HG02870 (cell line): ENCODE results near the gene PRXL2B.
"Not testable (repeated sequence)": the region's sequence is repeated elsewhere in the genome, so short reads cannot be mapped to it uniquely, and the experiment has no call there.

Experiments
- ATAC-seq: cut with Tn5 transposase; IDR thresholded peaks from one replicate; pipeline ENCODE4 v1.9.1; 2021; ENCODE audit warnings: mild to moderate bottlenecking, moderate library complexity; ENCODE audit not compliant: unreplicated experiment

Gene PRXL2B

DNA sequence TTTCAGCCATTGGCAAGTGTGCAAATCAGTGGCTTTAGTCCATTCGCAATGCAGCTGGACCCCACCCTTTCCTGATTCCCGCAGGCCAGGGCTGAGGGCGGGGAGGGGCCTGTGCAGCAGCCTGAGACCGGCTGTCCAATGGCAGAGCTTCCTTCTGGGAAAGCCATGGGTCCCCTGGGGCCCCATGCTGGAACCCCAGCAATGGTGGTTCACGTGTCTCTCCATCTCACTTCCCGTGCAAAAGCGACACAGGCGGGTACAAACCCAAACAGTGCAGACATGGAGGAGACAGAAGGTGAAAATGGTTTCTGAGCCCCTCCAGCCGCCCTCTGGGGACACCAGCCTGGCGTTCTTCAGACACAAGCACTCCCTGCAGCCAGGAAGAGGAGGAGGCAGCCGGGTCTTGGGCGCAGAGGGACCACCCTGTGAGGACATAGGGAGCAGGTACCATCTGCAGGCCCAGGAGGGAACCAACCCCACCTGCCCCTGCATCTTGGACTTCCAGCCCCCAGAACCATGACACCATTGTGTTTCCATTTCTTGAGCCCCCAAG lies 36.2 kb upstream of the PRXL2B start:
- ATAC-seq = not testable (repeated sequence)

DNA sequence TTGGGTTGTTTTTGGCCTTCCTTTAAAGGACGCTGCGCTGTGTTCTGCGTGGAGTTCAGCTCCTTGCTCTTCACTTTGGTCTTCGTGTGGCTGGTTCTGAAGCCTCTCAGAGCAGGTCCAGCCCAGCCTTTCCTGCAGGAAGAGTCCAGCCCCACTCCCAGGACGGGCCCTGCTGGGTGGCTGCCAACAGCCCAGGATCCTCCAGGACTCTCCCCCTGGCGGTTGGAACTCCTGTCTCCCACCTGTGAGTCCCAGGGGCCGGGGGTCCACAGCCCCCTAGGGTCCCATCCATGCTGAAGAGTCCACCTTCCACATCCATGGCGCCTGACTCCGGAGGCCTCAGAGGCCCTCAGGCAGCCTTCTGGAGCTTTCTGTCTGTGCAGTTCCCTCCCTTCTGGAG lies 35.0 kb upstream of the PRXL2B start:
- not testable (repeated sequence) for ATAC-seq

DNA sequence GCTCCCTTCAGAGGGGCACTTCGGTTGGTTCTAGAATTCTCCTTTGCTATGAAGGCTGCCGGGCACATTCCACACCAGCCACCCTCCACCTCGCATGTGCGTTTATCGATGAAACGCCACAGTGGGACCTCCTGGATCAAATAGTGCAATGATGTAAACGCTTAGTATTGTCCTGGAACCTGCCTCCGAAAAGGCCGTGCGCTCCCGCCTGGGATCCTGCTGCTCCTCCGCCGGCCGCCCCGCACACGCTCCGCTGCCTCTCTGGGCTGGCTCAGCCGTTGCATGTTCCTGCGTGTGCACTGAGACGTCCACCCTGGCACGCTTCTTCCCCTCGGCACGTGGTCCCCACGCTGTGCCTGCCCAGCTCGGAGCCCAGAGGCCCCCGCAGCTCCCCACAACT lies 34.4 kb upstream of the PRXL2B start:
- ATAC-seq = no peak

DNA sequence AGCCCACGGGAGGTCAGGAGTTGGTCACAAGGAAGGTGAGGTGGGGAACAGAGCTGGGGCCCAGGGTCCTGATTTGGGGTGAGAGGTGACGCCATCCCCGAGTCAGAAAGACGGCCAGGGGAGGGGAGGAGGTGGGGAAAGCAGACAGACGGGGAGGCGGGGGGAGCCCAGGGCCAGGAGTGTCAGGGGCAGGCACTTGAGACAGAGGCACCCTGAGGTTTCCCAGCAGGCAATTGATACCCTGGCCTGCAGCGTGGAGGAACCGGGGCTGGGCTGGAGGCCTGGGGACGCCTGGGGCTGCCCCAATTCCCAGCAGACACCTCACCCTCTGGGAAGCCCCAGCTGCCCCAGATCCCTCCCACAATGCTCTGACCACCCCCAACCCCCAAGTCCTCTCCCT lies 33.5 kb upstream of the PRXL2B start:
- not testable (repeated sequence) for ATAC-seq

DNA sequence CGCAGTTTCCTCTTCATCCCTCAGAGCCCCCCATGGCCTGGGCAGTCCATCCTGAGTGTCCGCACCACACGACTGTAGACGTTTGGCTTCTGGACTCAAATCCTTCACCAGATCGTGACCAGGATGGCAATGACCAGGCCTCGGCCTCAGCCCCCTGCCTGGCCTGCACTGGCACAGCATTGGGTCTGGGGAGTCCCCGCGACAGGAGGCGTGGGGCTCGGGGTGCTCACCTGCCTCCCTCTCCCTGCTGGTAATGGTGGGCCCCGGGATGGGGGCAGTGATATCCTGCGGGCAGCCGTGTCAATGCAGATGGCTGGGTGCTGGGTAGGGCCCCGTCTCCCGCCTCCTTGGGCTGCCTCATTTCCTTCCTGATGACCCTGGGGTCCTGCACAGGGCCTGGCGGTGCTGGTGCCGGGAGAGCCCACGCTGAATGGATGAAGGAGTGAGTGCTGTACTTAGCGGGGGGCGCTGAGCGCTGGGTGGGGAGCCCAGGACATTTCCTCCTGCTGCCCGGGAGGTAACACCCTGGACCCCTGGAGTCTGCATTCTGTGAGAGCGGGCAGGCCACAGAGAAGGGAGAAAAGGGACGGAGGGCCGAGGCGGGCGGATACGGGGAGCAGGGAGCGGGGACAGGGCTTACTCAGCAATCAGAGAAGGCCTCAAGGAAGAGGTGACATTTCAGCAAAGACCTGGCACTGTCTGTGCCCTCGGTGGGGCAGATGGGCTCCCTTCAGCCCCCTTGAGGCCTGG lies 32.5 kb upstream of the PRXL2B start:
- no peak for ATAC-seq

DNA sequence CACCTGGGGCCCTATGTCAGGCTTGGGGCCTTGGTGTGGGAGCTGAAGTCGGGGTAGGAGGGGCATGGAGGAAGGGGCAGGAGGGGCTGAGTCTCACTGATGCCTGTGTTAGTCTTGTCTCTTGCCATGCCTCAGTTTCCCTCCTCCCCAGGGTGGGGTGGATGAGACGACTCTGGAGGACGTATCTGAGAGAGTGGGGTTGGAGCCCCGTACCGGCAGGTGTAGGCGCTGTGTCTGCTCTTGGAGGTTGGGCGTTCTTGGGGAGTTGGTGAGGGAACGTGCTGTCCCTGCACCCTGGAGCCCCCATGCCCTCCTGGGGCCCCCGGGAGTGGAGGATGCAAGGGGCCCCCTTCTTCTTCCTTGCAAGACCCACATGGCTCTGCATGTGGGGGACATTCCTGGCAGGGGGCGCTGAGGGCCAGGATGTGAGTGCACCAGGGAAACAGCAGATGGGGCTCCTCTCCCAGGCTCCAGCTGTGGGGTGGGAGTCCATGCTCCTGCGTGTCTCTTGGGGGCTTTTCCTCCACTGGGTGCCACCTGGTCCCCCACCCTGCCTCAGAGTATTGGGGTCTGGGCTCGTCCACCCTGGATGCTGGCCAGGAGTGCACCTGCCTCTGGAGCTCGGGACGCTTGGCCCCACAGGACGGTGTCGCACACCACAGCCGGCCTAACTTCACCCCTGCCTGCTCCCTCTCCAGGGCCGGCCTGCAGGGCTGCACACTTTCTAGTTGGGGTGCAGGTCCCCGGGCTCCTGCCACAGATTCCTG lies 31.8 kb upstream of the PRXL2B start:
- no peak for ATAC-seq

DNA sequence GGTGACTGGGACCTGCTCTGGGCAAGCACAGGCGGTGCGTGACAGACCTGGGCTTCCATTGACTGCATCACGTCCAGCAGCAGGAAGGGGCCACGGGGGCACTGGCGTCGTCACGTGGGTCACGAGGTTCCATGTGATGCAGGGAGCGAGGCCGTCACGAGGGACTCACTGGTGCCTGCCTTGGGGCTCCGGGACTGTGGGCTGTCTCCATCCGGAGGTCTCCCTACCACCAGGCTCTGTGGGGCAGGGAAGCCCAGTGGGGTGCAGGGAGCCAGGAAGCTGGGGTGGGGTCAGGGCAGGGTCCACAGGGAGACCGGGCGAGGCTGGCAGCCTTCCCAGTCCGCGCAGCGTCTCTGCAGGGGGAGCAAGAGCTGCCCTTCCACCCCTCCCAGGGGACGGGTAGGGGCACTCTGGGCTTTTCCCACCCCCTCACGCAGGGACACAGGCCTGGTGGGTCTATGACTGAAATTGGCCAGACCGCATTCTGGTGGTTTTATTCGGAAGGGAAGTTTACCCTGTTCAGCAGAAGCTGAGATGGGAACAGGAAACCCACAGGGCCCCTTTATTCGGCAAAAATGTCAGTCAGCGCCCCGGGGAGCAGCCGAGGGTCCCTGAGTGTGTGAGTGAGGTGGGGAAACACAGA lies 30.8 kb upstream of the PRXL2B start:
- ATAC-seq = peak; percentile 31

DNA sequence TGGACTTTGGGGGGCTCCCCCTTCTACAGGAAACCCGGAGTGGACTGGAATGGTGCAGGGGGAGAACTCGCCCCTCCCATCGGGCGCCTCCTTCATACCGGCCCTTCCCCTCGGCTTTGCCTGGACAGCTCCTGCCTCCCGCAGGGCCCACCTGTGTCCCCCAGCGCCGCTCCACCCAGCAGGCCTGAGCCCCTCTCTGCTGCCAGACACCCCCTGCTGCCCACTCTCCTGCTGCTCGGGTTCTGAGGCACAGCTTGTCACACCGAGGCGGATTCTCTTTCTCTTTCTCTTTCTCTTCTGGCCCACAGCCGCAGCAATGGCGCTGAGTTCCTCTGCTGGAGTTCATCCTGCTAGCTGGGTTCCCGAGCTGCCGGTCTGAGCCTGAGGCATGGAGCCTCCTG lies 30.3 kb upstream of the PRXL2B start, which contains the start of gene TNFRSF14:
TSS of gene TNFRSF14 (plus strand) at position 95 of the 401 bp plus-strand sequence. CDS start at position 389, 294 bp downstream.
- peak; percentile 28 for ATAC-seq

DNA sequence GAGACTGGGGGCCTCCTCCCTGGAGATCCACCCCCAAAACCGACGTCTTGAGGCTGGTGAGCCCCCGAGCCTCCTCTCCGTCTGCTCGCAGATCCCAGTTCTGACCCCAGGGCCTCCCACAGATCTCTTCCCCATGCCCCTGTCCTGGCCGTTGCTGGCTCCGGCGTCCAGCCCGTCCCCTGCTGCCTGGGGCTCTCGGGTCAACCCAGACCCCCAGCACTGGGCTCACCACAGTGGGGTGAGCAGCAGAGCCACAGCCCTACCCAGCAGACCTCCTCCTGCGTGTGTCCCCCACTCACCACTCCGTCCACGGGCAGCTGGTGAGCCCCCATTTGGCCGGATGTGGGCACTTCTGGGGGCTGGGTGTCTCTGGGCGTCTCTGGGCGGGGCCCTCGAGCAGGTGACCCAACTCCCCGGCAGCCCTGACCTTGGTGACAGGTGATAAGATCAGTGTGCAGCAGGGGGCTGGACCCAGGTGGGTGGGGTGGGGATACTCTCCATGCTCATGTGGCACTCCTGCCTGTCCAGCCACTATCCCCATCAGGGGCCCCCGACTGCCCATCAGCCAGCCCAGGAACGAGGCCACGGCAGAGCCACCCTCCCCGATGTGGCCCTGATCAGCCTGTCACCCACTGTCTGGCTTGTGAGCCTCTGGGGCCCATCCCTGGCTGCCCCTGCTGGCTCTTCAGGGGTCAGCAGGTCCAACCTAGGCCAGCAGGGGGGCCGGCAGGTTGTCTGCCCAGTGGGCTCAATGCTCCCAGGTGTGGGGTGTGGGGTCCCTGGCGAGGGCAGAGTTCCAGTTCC lies 29.7 kb upstream of the PRXL2B start:
- no peak for ATAC-seq

DNA sequence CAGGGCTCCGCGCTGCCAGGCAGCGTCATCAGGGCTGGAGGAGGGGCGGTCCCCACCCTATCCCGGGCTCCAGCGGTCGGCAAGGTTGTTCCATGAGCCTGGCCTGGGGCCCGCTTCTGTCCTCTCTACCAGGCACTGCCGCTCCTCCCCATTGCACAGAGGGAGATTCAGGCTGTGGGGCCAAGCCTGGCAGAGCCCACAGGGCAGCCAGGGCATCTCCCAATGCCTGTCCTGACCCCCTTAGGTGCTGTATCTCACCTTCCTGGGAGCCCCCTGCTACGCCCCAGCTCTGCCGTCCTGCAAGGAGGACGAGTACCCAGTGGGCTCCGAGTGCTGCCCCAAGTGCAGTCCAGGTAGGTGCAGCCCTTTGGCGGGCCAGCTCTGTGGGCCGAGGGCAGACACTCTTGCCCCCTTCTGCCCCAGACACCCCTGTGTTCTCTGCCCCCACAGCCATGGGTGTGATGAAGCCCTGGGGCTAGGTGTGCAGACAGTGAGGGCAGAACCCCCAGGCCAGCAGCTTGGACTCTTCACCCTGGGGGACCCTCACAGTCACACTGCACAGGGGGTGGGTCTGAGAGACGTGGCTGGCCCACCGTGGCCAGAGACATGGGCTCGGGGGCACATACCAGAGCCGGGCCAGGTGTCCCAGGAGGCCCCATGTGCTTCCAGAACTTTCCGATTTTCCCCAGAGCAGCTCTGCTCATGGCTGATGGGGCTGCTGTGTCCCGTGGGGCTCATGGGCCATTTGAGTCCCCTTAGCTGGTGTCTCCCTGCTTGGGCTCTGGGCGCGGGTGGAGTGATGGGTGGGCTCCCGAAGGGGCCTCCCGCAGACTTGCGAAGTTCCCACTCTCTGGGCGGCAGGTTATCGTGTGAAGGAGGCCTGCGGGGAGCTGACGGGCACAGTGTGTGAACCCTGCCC lies 28.8 kb upstream of the PRXL2B start:
- ATAC-seq = no peak

DNA sequence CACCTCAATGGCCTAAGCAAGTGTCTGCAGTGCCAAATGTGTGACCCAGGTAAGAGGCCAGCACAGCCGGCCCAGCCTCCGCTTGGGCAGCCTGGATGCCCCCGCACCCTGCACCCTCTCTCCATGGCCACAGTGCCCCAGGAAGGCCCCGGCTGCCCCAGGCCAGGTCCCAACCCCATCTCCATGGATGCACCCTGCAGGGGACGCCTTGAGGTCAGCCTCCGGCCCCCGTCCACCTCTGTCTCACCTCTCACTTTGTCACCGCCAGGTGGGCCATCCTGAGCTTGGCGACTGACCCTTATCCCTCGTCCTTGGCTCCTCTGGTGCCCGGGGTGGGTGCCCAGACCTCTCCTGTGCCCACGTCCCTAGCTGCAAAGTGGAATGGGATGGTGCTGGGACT lies 28.2 kb upstream of the PRXL2B start:
- ATAC-seq = no peak

DNA sequence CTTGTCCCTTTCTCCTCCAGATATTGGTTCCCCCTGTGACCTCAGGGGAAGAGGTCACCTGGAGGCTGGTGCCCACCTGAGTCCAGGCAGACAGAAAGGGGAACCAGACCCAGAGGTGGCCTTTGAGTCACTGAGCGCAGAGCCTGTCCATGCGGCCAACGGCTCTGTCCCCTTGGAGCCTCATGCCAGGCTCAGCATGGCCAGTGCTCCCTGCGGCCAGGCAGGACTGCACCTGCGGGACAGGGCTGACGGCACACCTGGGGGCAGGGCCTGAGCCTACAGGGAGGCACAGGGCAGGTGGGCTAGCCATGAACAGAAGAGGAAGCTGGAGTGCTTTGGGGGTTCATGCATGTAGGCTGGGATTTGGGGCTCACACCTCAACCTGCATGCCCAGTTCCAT lies 27.7 kb upstream of the PRXL2B start:
- no peak for ATAC-seq

DNA sequence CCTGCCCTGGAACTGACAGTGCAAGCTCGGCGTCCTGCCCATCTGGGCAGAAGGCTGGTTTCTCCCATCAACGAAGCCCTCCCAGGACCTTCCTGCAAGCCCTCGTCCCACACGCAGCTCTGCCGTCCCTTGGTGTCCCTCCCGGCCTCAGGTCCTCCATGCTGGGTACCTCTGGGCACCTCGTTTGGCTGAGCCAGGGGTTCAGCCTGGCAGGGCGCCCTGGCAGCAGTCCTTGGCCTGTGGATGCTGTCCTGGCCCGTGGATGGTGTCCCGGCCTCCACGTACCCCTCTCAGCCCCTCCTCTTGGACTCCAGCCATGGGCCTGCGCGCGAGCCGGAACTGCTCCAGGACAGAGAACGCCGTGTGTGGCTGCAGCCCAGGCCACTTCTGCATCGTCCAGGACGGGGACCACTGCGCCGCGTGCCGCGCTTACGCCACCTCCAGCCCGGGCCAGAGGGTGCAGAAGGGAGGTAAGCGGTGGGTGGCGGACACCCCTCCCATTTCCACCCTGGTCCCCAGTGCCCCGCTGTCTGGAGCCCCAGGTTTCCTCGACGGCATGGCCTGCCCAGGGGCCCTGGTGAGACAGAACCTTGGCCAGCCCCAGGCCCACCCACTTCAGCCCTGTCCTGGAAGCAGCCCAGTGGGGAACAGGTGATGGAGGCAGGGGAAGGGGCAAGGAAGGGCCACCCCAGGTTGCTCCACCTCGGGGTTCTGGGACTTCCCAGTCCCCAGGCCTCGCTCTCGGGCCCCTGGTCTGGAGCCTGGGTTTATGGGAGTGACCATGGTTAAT lies 26.9 kb upstream of the PRXL2B start:
- ATAC-seq = no peak

DNA sequence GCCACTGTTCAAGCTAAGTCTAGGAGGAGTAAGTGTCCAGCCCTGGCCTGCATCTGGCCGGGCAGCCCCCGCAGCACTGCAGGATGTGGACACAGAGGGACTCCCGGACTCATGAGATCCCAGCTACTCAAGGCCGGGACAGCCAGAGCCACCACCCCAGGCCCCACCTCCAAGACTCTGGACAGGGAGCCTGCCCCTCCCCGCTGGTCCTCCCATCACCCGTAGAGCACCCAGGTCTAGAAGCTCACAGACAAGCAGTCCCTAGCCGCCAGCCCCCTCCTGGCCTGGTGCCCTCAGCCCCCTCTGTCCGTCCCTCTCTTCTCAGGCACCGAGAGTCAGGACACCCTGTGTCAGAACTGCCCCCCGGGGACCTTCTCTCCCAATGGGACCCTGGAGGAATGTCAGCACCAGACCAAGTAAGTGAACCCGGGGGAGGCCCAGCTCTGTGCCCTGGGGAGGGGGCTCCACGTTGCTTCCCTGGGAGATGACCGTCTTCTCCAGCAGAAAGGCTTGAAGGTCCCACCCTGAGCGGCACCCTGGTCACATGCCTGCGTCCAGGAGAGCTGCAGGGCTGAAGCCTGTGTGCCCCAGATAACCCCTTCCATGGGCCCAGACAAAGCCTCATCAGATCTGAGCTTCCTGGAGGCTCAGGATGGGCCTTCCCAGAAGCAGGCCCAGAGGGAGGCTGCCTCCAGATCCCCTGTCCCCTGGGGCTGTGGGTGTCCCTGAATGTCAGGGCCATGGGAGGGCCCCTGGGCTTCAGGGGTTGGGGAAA lies 26.1 kb upstream of the PRXL2B start:
- no peak for ATAC-seq

DNA sequence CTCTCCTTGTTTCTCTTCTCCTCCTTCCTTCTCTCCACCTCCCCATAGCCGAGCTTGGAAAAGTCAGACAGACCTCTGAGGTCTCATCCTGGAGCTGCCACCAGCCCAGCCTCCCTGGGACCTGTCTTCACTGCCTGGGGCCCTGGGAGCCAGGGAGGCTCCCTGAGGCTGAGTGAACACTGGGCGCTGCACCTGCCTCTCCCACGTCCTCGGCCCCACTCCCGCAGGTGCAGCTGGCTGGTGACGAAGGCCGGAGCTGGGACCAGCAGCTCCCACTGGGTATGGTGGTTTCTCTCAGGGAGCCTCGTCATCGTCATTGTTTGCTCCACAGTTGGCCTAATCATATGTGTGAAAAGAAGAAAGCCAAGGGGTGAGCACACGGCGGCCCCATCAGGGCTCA lies 25.1 kb upstream of the PRXL2B start:
- ATAC-seq = no peak

DNA sequence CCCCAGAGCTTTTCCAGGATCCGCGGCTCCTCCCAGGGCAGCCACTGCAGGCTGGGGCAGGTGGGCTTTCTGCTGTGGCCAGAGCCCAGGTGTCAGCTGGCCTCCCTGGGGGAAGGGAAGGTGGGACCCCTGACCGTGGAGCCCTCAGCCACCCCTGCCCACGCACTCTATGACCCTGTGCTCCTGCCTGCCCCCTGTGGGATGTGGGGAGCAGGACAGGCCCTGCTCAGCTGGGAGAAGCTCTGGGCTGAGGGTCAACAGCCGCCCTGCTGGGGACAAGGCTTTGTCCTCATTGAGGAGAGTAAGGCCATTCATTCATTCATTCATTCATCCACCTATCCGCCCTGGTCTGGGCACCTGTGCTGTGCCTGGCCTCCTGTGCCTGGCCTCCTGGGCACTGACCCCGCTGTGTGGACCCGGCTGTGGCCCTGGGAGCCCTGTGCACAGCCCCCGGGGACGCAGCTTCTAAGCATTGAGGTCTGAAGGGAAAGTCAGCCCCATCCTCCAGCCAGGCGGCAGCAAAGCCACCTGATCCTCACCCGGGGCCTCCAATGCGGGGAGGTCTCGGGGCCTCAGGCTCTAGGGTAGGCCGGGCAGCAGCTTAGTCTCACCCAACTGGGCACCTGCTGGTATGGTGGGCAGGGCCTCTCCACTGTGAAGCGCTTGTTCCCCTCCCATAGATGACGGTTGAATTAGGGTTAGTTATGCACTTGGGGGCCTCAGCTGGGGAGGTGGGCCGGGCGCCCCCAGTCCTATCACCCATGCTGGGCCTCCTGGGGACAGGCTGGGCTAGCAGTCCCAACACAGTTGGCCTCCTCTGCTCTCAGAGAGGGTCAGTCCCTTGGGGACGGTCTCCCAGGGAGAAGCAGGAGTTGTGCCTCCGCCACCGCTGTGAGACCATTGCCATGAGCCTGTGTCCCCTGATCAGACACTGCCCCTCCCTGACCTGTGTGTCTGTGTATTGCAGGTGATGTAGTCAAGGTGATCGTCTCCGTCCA lies 24.4 kb upstream of the PRXL2B start:
- no peak for ATAC-seq

DNA sequence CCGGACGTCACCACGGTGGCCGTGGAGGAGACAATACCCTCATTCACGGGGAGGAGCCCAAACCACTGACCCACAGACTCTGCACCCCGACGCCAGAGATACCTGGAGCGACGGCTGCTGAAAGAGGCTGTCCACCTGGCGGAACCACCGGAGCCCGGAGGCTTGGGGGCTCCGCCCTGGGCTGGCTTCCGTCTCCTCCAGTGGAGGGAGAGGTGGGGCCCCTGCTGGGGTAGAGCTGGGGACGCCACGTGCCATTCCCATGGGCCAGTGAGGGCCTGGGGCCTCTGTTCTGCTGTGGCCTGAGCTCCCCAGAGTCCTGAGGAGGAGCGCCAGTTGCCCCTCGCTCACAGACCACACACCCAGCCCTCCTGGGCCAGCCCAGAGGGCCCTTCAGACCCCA lies 23.4 kb upstream of the PRXL2B start:
- no peak for ATAC-seq
